H9 (cell line): ENCODE data around the gene KCNA2. TPM values are rescaled to one million over a fixed set of nuclear protein-coding genes. Genes with fewer than 3 reads are reported as not detected.

Source experiments
- DNase-seq: peaks from one replicate; pipeline ENCODE4 v3.0.0-alpha.2; 2017
- H2AFZ ChIP-seq: one replicate; pipeline ENCODE4 v1.6.1; 2013; ENCODE audit warnings: mild to moderate bottlenecking, low read length, control low read depth, moderate library complexity
- H2AK5ac ChIP-seq: 2 replicates; pipeline ENCODE4 v1.6.1; 2013; ENCODE audit warnings: low read length, control low read depth, mixed read lengths; ENCODE audit not compliant: insufficient read length
- H2BK120ac ChIP-seq: one replicate; pipeline ENCODE4 v1.6.1; 2013; ENCODE audit warnings: low read depth, mild to moderate bottlenecking, low read length, control low read depth, inconsistent platforms; ENCODE audit not compliant: poor library complexity, severe bottlenecking
- H2BK12ac ChIP-seq: 2 replicates; pipeline ENCODE4 v1.6.1; 2013; ENCODE audit warnings: low read length, control low read depth, mixed read lengths, low read depth; ENCODE audit not compliant: insufficient read length
- H2BK15ac ChIP-seq: 2 replicates; pipeline ENCODE4 v1.6.1; 2013; ENCODE audit warnings: low read depth, low read length, control low read depth
- H2BK20ac ChIP-seq: one replicate; pipeline ENCODE4 v1.6.1; 2013; ENCODE audit warnings: low read depth, mild to moderate bottlenecking, low read length, control low read depth, inconsistent platforms; ENCODE audit not compliant: poor library complexity, severe bottlenecking
- H2BK5ac ChIP-seq: 2 replicates; pipeline ENCODE4 v1.6.1; 2013; ENCODE audit warnings: low read length, control low read depth, mixed read lengths; ENCODE audit not compliant: insufficient read length
- H3K14ac ChIP-seq: 2 replicates; pipeline ENCODE4 v1.6.1; 2013; ENCODE audit warnings: low read length, control low read depth; ENCODE audit not compliant: insufficient read depth
- H3K18ac ChIP-seq: 2 replicates; pipeline ENCODE4 v1.6.1; 2013; ENCODE audit warnings: low read depth, mild to moderate bottlenecking, mixed read lengths, low read length, control low read depth; ENCODE audit not compliant: insufficient read length
- H3K23ac ChIP-seq: 2 replicates; pipeline ENCODE4 v1.6.1; 2013; ENCODE audit warnings: low read length, control low read depth, mixed read lengths, low read depth; ENCODE audit not compliant: insufficient read length
- H3K23me2 ChIP-seq: 2 replicates; pipeline ENCODE4 v1.6.1; 2013; ENCODE audit warnings: low read depth, mild to moderate bottlenecking, mixed read lengths, low read length, control low read depth; ENCODE audit not compliant: insufficient read length, poor library complexity, severe bottlenecking
- H3K27ac ChIP-seq: 2 replicates; pipeline ENCODE4 v1.5.1; 2013; ENCODE audit warnings: low read length, control low read depth, mixed read lengths, low read depth; ENCODE audit not compliant: insufficient read length
- H3K27me3 ChIP-seq: 2 replicates; pipeline ENCODE4 v1.6.1; 2013; ENCODE audit warnings: low read length, control low read depth, inconsistent platforms; ENCODE audit not compliant: insufficient read depth
- H3K4ac ChIP-seq: 2 replicates; pipeline ENCODE4 v1.6.1; 2013; ENCODE audit warnings: low read depth, mild to moderate bottlenecking, control low read depth, inconsistent platforms, low read length, moderate library complexity
- H3K4me1 ChIP-seq: 2 replicates; pipeline ENCODE4 v1.6.1; 2013; ENCODE audit warnings: low read length, control low read depth, inconsistent platforms; ENCODE audit not compliant: insufficient read depth
- H3K4me2 ChIP-seq: 2 replicates; pipeline ENCODE4 v1.6.1; 2013; ENCODE audit warnings: low read length, control low read depth, mixed read lengths; ENCODE audit not compliant: insufficient read length, insufficient read depth
- H3K56ac ChIP-seq: 2 replicates; pipeline ENCODE4 v1.6.1; 2013; ENCODE audit warnings: low read depth, mild to moderate bottlenecking, mixed read lengths, low read length, control low read depth; ENCODE audit not compliant: insufficient read length
- H3K79me1 ChIP-seq: 2 replicates; pipeline ENCODE4 v1.6.1; 2013; ENCODE audit warnings: low read depth, mild to moderate bottlenecking, moderate library complexity, low read length, control low read depth, inconsistent platforms; ENCODE audit not compliant: insufficient read depth, poor library complexity, severe bottlenecking
- H3K79me2 ChIP-seq: 2 replicates; pipeline ENCODE4 v1.6.1; 2013; ENCODE audit warnings: low read length, control low read depth, inconsistent platforms; ENCODE audit not compliant: insufficient read depth
- H3K9ac ChIP-seq: 2 replicates; pipeline ENCODE4 v1.6.1; 2013; ENCODE audit warnings: low read length, control low read depth, mixed read lengths; ENCODE audit not compliant: insufficient read length; ENCODE audit errors: extremely low read depth
- H3K9me3 ChIP-seq: one replicate; pipeline ENCODE4 v1.6.1; 2013; ENCODE audit warnings: low read depth, low read length, inconsistent platforms; ENCODE audit not compliant: control insufficient read depth
- H3T11ph ChIP-seq: one replicate; pipeline ENCODE4 v1.6.1; 2013; ENCODE audit warnings: mild to moderate bottlenecking, low read length, control low read depth, inconsistent platforms
- H4K20me1 ChIP-seq: one replicate; pipeline ENCODE4 v1.6.1; 2013; ENCODE audit not compliant: control insufficient read depth, insufficient read length, insufficient read depth
- H4K5ac ChIP-seq: 2 replicates; pipeline ENCODE4 v1.6.1; 2013; ENCODE audit warnings: low read depth, mild to moderate bottlenecking, mixed read lengths, low read length, control low read depth; ENCODE audit not compliant: insufficient read length
- H4K8ac ChIP-seq: replicated peaks from 2 replicates; pipeline ENCODE4 v1.6.1; 2013; ENCODE audit warnings: low read length, control low read depth, mixed read lengths, low read depth; ENCODE audit not compliant: insufficient read length
- H4K91ac ChIP-seq: 2 replicates; pipeline ENCODE4 v1.6.1; 2013; ENCODE audit warnings: low read depth, mild to moderate bottlenecking, moderate library complexity, mixed read lengths, low read length, control low read depth; ENCODE audit not compliant: insufficient read length
- H3K27ac Mint-ChIP-seq, 3 experiments: 2 replicates in 2 of 3; 3 replicates in 1 of 3; pipeline ENCODE4 v1.8.0; 2020 to 2021; ENCODE audit warnings: mixed read lengths in 3 of 3, mild to moderate bottlenecking in 1 of 3, moderate library complexity in 1 of 3
- H3K27me3 Mint-ChIP-seq: 2 replicates; pipeline ENCODE4 v1.8.0; 2021; ENCODE audit warnings: low read depth, mild to moderate bottlenecking, moderate library complexity, mixed read lengths
- H3K36me3 Mint-ChIP-seq, 3 experiments: 2 replicates in 2 of 3; 3 replicates in 1 of 3; pipeline ENCODE4 v1.8.0; 2020 to 2021; ENCODE audit warnings: low read depth in 3 of 3, mixed read lengths in 3 of 3; ENCODE audit not compliant: insufficient read depth in 1 of 3
- H3K4me1 Mint-ChIP-seq, 2 experiments: 2 replicates each; pipeline ENCODE4 v1.8.0; 2020; ENCODE audit warnings: mixed read lengths in 2 of 2
- H3K4me3 Mint-ChIP-seq, 2 experiments: 2 replicates in 1 of 2; 3 replicates in 1 of 2; pipeline ENCODE4 v1.8.0; 2020 to 2021; ENCODE audit warnings: mild to moderate bottlenecking in 2 of 2, mixed read lengths in 2 of 2, moderate library complexity in 1 of 2
- H3K9me3 Mint-ChIP-seq, 2 experiments: 2 replicates in 1 of 2; 3 replicates in 1 of 2; pipeline ENCODE4 v1.8.0; 2020; ENCODE audit warnings: mild to moderate bottlenecking in 2 of 2, mixed read lengths in 2 of 2, moderate library complexity in 1 of 2
- WGBS: extraction: QIAGEN DNeasy Blood & Tissue Kit; methylation state at CpG from one replicate; pipeline ENCODE4 v1.1.7; 2013; ENCODE audit warnings: missing lambda C conversion rate, low lambda C conversion rate, mixed read lengths; ENCODE audit not compliant: insufficient read length; ENCODE audit errors: extremely low coverage; 5-methylcytosine and 5-hydroxymethylcytosine counted together
- total RNA-seq: library from RNA; stranded (reverse); gene quantifications from 2 replicates; pipeline ENCODE4 v1.2.1, GENCODE V29; 2021
- TF ChIP-seq, protein P1 (sequence below): fragments of 200-600 bp; sonication (generic); conservative IDR thresholded peaks from 3 replicates; pipeline ENCODE4 v1.8.0; 2021; ENCODE audit warnings: antibody characterized with exemption, mild to moderate bottlenecking

KCNA2 gene
- total RNA-seq, 1 experiment from 2014 or later, result 0.33 TPM

DNA sequence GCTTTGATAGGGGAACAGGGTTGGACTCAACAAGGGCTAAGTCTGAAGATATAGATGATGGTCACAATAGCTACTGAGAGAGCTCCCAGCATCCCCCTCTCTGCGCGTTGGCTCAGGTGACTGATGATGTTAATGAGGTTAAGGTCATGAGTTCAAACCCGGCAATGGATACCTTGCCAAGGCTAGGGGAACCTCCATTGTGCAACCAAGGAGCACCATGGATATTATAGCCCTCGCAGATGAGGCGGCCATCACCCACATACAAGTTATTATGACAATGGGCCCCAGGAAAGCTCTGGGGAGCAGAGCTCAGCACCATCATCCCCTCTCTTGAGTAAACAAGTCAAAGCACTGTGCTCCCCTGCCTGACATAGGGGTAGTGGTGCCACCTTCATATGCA, 8.2 kb downstream of the KCNA2 start:
- TF ChIP-seq, protein P1, sequence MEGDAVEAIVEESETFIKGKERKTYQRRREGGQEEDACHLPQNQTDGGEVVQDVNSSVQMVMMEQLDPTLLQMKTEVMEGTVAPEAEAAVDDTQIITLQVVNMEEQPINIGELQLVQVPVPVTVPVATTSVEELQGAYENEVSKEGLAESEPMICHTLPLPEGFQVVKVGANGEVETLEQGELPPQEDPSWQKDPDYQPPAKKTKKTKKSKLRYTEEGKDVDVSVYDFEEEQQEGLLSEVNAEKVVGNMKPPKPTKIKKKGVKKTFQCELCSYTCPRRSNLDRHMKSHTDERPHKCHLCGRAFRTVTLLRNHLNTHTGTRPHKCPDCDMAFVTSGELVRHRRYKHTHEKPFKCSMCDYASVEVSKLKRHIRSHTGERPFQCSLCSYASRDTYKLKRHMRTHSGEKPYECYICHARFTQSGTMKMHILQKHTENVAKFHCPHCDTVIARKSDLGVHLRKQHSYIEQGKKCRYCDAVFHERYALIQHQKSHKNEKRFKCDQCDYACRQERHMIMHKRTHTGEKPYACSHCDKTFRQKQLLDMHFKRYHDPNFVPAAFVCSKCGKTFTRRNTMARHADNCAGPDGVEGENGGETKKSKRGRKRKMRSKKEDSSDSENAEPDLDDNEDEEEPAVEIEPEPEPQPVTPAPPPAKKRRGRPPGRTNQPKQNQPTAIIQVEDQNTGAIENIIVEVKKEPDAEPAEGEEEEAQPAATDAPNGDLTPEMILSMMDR, result no peak
- no peak overlapping the region for H3K9ac ChIP-seq
- no peak overlapping the region for H4K8ac ChIP-seq
- H4K5ac ChIP-seq, result no peak overlapping the region
- H3K4me3 Mint-ChIP-seq, result no peak overlapping the region
- DNase-seq, result no peak
- no peaks in the 10 kb centered on the region for H3K79me2 ChIP-seq
- no peak overlapping the region for H2BK5ac ChIP-seq
- no peaks in the 10 kb centered on the region for H3K79me1 ChIP-seq
- no peak overlapping the region for H2BK120ac ChIP-seq
- no peaks in the 10 kb centered on the region for H4K20me1 ChIP-seq
- no peak overlapping the region for H3K4me2 ChIP-seq
- H3K36me3 Mint-ChIP-seq, result no peaks in the 10 kb centered on the region
- H3K4me1 Mint-ChIP-seq, result peaks cover 8 to 9% of the 10 kb centered on the region in 2 experiments; a peak in 3 of 4 replicates
- H3K9me3 ChIP-seq, result no peaks in the 10 kb centered on the region
- no peak overlapping the region for H3K27ac Mint-ChIP-seq
- no peak overlapping the region for H3K14ac ChIP-seq
- no peak overlapping the region for H3K56ac ChIP-seq
- no peak overlapping the region for H3T11ph ChIP-seq
- H4K91ac ChIP-seq, result no peak overlapping the region
- H2BK20ac ChIP-seq, result no peak overlapping the region
- H3K27ac ChIP-seq, result no peak overlapping the region
- no peak overlapping the region for H3K18ac ChIP-seq
- peaks cover 85% of the 10 kb centered on the region for H3K27me3 Mint-ChIP-seq
- no peaks in the 10 kb centered on the region for H3K23me2 ChIP-seq
- no peak overlapping the region for H2AK5ac ChIP-seq
- H2AFZ ChIP-seq, result no peak overlapping the region
- no peaks in the 10 kb centered on the region for H3K4me1 ChIP-seq
- no peak overlapping the region for H2BK15ac ChIP-seq
- no peaks in the 10 kb centered on the region for H3K9me3 Mint-ChIP-seq
- H3K23ac ChIP-seq, result no peak overlapping the region
- no peak overlapping the region for H2BK12ac ChIP-seq
- WGBS, result no CpG with 5 or more reads among the region's 5 CpGs
- no peaks in the 10 kb centered on the region; the same call in 1 of the 2 replicates for H3K27me3 ChIP-seq
- H3K4ac ChIP-seq, result no peak overlapping the region
